T-helper 1 cell (primary cell): ENCODE results near the gene PRR35.
A peak's percentile ranks its signal among the peaks of the same experiment; 100 is the strongest.
"Not testable (repeated sequence)": the region's sequence is repeated elsewhere in the genome, so short reads cannot be mapped to it uniquely, and the experiment has no call there.

Experiments
- DNase-seq, 5 donors: peaks; one replicate each; pipeline ENCODE4 v3.0.0-alpha.2; 2012 to 2020

The PRR35 gene

GRCh38 chr16:597655-598054 is 37.5 kb downstream of the PRR35 start:
- not testable (repeated sequence) for DNase-seq

DNA sequence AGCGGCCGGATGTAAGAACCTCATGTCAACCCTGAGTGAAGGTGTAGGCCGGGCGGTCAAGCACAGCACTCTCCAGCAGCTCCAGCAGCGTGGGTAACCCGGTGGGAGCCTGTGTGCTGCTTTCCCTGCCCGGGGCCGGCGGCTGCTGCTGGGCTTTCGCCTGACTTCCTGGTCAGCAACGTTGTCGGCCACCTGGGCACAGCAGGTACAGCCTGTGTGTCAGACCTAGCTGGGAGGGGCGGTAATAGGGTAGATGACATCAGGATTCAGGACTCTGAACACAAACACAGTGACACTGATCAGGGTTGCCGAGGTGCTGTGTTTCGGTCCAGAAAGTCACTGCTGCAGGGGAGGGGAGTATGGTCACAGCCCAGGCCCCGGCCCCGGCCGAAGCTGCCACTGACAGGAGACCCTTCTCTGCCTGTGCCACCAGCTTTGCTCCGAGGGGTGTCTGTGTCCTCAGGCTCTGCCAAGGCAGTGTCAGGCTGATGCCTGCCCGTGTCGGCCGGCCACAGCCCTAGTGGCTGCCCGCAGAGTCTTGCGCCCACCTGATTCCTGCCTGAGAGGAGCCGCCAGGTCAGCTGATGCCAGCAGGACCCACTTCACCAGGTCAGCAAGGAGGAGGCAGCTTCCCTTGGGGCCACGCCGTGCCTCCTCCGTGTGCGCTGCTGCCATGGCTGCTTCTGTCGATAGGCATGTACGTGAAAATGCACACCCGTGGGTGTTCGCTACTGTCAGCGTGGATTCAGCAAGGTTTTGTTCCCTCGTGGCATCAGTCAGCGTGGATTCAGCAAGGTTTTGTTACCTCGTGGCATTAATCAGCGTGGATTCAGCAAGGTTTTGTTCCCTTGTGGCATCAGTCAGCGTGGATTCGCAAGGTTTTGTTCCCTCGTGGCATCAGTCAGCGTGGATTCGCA is 38.9 kb downstream of the PRR35 start:
- no peak for DNase-seq

DNA sequence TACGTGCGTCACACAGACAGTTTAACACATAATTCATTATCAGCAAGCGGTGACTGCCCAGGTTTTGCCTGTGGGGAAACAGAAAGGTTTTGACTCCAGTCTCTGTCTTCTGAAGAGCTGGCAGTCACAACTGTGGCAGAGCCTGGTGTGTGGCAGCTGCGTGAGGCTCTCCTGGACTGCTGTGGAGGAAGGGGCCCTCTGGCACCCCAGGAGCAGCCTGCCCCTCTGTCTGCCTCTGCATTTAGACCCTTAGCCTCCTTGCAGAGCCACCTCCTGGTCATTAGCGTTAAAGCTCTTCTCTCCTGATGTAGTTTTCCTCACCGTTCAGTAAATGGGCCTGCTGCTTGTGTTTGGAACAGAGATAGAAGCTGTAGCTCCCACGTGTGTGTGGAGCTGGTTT is 40.6 kb downstream of the PRR35 start:
- DNase-seq, result no peak

GRCh38 chr16:603933-604332 is 43.7 kb downstream of the PRR35 start:
- no peak for DNase-seq

DNA sequence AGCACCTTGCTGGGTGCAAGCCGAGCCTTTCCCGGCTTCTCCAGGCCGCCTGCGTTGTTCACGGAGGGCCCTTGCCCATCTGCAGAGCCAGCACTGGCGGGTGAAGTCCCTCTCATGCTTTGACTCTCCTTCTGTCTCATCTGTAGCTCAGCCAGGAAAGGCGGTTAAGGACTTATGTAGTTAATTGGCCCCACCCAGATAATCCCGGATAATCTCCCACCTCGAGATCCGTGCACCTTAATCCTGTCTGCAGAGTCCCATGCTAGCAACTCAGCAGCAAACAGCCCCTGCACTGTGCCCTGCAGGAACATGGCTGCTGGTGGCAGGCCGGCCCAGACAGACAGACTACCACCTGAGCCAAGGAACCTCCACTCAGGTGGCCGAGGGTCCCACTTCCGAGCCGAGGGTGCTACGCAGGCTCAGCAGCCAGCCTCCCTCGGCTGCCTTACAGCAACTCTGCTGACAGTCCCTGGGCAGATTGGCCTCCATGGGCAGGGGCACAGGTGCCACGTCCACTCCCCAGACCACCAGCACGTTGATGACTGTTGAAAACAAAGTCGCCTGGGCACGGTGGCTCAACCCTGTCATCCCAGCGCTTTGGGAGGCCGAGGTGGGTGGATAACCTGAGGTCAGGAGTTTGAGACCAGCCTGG is 46.6 kb downstream of the PRR35 start:
- DNase-seq, result no peak

- no peak for DNase-seq
These were observed 47.8 kb downstream of the PRR35 start for GRCh38 chr16:608019-608418.

DNA sequence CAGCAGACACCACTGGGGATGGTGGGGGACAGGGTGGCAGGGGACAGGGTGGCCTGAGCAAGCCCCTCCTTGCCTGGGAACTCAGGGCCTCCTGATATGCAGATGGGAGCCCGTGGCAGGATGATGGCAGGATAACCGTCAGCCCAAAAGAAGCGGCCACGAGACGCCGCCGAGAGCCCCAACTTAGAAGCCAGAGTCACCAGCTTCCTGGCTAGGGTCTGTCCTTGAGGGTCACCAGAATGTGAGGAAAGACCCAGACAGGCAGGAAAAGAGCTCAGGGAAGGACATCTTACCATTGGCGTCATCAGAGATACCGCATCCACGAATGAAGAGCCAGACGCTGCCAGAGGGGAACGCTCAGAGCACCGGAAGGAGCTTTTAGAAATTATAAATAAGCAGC is 49.1 kb downstream of the PRR35 start:
- DNase-seq, result no peak

GRCh38 chr16:609984-610383 is 49.8 kb downstream of the PRR35 start:
- DNase-seq, result no peak

DNA sequence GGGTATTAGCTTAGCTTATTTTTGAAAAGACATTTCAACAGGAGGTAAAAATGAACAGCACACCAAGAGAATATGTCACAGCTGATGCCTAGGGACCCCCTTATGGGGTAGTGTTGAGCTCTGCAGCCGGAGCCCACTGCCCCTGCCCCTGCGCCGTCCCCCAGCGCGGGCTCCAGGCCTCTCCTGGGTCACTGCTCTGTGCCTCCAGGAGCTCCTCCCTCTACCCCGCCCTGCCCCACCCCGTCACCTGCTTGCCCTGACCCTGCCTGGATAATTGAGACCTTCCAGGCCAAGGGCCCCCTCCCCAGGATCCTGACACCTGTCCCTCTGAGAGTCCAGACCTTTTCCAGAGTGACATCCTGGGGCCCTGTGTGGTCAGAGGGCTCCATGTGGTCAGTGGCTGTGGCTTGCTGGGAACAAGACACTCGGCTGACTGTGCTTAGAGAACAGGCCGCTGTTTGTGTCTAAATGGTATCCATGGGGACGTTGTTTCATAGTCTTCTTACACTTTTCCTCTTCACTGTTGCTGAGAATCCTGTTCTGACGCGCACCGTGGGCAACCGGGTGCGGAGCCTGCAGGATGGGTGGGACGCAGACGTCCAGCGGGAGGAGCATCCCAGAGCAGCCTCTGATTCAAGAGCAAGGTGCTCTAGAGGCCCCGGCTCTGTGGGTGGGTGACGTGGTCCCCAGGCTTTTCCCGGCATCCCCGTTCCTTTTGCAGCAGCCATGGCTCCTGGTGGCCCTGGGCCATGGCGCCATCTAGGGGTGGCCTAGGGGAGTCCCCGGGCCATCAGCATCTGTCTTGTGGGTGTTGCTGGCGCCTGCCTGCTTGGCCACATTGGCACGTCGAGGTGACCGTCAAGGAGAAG is 50.6 kb downstream of the PRR35 start:
- peak in 4 of 5 donors; percentile 25 to 54 (median 40) for DNase-seq

- DNase-seq, result no peak
These were observed 54.9 kb downstream of the PRR35 start for GRCh38 chr16:615122-615521.
